Middle frontal gyrus (tissue), 1 donor: Measurements from ENCODE around the gene GSTM1.
"Not testable (repeated sequence)": the region's sequence is repeated elsewhere in the genome, so short reads cannot be mapped to it uniquely, and the experiment has no call there.

Experiments used
- DNase-seq: peaks from one replicate; pipeline ENCODE4 v3.0.0-alpha.2; 2015; ENCODE audit warnings: low spot score; ENCODE audit errors: extremely low spot score

Gene GSTM1

GRCh38 chr1:109697066-109697465 is 9.4 kb downstream of the GSTM1 start:
- DNase-seq = no peak

- DNase-seq = not testable (repeated sequence)
Measured at GRCh38 chr1:109697861-109698260, 10.2 kb downstream of the GSTM1 start.

- not testable (repeated sequence) for DNase-seq
Measured at GRCh38 chr1:109702940-109703339, 15.3 kb downstream of the GSTM1 start.

- DNase-seq = no peak
Measured at GRCh38 chr1:109704173-109704572, 16.6 kb downstream of the GSTM1 start.

- DNase-seq = no peak
Measured at GRCh38 chr1:109705411-109705810, 17.8 kb downstream of the GSTM1 start.

GRCh38 chr1:109708949-109709348 is 21.3 kb downstream of the GSTM1 start:
- DNase-seq = not testable (repeated sequence)

GRCh38 chr1:109709822-109710221 is 22.2 kb downstream of the GSTM1 start:
- DNase-seq = not testable (repeated sequence)

- DNase-seq = not testable (repeated sequence)
Measured at GRCh38 chr1:109711593-109712320, 24.1 kb downstream of the GSTM1 start, which contains the start of gene GSTM5. GSTM5 (plus strand) TSS chr1:109712251; CDS start chr1:109712313, 62 bp downstream.

GRCh38 chr1:109712321-109712864 is 24.8 kb downstream of the GSTM1 start:
- DNase-seq = no peak

GRCh38 chr1:109713636-109714035 is 26.0 kb downstream of the GSTM1 start:
- no peak for DNase-seq

GRCh38 chr1:109714661-109715372 is 27.2 kb downstream of the GSTM1 start:
- no peak for DNase-seq

- no peak for DNase-seq
Measured at GRCh38 chr1:109716121-109716520, 28.5 kb downstream of the GSTM1 start.

- DNase-seq = no peak
Measured at GRCh38 chr1:109716570-109717090, 29.0 kb downstream of the GSTM1 start.

GRCh38 chr1:109717729-109718128 is 30.1 kb downstream of the GSTM1 start:
- DNase-seq = no peak

- DNase-seq = no peak
Measured at GRCh38 chr1:109718495-109718894, 30.9 kb downstream of the GSTM1 start.

GRCh38 chr1:109719337-109719837 is 31.8 kb downstream of the GSTM1 start:
- no peak for DNase-seq

GRCh38 chr1:109721042-109721441 is 33.4 kb downstream of the GSTM1 start:
- DNase-seq = no peak

- no peak for DNase-seq
Measured at GRCh38 chr1:109721971-109722370, 34.4 kb downstream of the GSTM1 start.

- no peak for DNase-seq
Measured at GRCh38 chr1:109722908-109723691, 35.5 kb downstream of the GSTM1 start.

- DNase-seq = no peak
Measured at GRCh38 chr1:109724933-109725332, 37.3 kb downstream of the GSTM1 start.

GRCh38 chr1:109725510-109725909 is 37.9 kb downstream of the GSTM1 start:
- no peak for DNase-seq
